GM21825 (cell line): ENCODE results near the gene TBL1Y.
"Not testable (repeated sequence)": the region's sequence is repeated elsewhere in the genome, so short reads cannot be mapped to it uniquely, and the experiment has no call there.

Experiments used
- ATAC-seq: cut with Tn5 transposase; IDR thresholded peaks from one replicate; pipeline ENCODE4 v1.9.1; 2021; ENCODE audit warnings: mild to moderate bottlenecking, moderate library complexity; ENCODE audit not compliant: unreplicated experiment

Gene TBL1Y

DNA sequence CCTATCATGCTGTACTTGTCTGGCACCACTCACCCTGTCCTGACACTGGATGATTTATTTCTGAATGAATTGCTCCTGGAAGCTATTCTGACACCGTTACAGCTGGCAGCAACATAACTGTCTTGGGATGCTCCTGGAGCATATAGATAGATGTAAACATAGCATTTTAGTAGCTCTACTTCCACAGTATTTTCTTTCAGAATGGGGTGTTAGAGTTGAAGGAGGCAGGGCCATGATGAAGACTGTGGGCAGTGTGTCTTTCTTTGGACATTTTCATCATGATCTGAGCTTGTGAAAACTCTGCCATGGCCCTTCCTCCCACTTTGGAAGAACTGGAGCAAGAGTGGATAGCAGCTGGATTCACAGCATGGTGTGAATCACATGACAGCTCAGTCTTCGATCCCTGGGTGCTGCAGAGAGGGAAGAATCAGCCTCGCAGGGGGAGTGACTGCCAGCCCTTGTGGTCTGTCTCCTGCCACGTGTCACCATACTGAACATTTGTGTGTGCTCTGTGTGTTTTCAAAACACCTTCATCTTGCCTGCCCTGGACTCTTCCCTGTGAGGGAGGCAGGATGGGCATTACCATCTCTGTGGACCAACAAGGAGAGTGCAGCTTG, 61.9 kb downstream of the TBL1Y start:
- no peak for ATAC-seq

DNA sequence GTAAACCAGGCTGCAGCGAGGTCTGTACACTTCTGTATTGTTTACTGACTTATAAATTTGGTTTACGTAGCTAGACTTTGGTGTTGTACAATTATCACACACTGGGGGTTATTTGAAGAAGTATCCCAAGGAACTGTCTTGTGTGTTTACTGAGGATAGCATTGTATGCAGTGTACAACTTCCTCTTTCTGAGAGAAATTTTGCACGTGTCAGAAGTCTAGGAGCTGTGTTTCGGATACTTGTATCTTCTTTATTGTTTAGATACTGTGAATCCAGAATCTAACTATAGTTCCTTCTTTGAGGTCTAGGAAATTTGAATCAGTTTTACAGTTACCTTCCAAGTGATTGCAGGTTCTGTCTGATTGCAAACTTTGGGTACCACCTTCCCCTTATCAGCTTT, 64.5 kb downstream of the TBL1Y start:
- ATAC-seq = no peak

DNA sequence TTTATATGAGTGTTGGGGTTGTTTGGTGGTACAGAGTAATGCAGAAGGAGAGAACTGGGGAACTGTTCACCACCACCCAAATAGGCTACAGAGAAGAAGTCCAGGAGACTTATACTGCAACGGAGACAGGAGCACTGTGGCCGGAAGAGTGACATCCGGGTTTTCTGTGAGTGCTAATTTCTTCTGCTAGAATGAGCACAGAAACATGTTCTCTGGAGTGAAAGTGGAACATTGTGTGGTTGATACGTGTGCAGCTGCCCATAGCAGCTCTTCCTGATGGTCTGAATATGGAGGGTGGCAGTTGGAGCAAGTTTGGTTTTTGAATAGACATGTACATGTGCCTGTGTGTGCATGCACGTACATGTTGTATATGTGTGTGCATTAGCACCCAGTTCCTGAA, 67.3 kb downstream of the TBL1Y start:
- ATAC-seq = no peak

- ATAC-seq = no peak
These were observed 72.7 kb downstream of the TBL1Y start for GRCh38 chrY:6983221-6983620.

DNA sequence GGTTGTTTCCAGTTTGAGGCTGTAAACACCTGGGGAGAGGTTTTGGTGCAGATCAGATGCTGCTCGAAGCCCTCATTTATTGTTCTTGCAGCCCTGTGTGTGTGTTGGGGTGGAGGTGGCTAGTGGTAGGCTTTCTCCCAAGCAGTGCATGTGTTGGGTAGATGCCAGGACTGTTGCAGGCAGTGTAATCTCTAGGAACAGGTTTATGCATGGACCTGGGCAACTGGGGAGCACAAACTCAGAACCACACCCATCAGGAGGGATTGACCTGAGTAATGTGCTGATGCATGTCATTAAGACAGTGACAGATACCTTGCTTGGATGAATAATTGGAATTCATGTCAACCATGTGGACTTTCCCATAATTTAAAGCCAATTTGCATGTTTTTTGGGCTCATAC, 77.3 kb downstream of the TBL1Y start:
- no peak for ATAC-seq

- no peak for ATAC-seq
These were observed 79.6 kb downstream of the TBL1Y start for GRCh38 chrY:6989886-6990620.

GRCh38 chrY:6992041-6992440, 81.5 kb downstream of the TBL1Y start:
- no peak for ATAC-seq

DNA sequence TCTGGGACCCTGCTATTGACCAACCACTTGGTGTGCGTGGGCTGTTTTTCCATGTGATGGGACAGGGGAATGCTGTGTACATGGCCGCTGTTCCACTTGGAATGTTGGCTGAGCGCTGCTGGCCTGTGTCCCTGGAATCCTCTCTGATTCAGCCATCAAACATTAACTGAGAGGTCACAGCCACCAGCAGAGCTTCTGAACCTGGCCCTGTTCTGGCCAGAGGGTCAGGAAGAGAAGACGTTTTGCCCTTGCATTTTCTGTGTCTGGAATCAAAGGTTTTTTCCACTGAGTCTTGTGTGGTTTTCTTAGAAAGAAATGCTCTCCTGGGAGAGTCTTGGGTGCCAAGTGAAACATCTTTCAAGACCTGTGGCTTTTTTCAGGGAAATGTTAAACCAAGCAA, 85.5 kb downstream of the TBL1Y start:
- no peak for ATAC-seq

DNA sequence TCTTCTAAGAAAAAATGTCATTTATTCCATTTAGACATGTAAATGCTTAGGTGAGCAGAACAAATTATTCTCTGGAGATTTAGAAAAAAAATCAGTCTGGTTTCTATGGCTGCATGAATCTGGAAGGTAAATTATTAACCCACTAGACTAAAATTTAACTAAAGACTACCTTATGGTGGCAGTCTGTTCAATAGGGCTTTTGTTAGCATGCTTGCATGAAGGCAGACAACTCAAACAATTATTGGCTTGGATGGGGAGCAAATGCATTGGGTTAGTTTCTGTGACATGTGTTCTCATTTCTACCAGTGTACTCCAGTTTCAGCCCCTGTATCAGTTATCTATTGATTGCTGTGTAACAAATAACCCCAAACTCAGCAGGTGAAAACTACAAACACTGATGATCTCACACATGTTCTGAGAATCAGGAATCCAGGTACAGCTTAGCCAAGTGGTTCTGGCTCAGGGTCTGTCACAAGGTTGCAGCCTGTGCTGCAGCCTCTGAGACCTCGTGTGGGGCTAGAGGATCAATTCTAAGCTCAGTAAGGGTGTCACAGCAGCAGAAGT, 87.1 kb downstream of the TBL1Y start:
- no peak for ATAC-seq

- no peak for ATAC-seq
These were observed 89.4 kb downstream of the TBL1Y start for GRCh38 chrY:6999905-7000304.

GRCh38 chrY:7002581-7002980, 92.1 kb downstream of the TBL1Y start:
- no peak for ATAC-seq

- ATAC-seq = no peak
These were observed 97.4 kb downstream of the TBL1Y start for GRCh38 chrY:7007911-7008310.

DNA sequence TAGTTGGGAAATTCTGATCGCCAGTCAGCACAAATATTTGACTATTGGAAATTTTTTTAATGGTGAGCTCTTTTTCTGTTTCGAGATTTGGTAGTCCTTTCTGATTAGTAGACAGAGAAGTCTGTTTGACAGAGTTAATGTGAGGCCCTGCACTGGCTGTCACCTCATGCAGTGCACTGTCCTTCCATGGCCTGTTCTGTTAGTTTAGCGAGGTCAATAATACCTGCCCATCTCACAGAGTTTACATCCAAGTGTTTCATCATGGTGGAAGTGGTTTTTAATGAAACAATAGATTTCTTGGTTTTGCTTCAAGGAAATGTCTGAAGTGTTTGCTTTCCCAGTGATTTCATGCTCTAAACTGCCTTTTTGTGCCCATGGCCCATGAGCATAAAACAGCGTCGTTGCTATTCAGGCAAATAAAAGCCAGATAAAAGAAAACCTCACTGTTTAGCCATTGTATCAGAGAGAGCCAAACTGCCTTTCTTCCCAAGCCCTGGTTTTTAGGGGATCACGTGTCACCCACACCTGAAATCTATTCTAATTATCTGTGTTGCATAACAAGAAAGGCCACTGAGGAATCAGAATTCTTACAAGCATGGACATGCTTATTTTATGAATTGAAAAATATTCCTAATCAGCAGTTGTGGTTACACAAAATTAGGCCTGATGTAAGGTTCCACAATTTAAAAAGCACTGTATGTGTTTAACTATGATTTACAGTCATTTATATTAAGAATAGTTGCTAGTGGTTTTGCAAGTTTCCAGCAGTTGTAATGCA, 98.3 kb downstream of the TBL1Y start:
- ATAC-seq = no peak

DNA sequence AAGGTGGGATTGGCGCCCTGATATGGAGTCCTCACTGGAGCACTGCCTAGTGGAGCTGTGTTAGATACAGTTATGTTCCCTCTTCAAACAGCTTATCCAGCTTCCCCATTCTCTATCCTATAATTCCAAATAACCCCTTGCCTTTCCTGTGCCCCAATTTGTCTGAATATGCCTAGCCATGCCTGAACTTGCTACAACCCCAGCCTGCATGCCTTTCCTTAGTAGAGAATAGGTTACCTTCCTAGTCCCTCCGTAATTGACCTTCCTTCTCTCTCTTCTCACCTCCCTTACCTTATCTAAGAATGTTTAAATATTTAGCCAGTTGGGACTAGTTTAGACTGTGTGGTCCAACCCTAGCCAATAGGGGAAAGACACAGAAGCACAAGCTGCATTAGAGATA, 102.6 kb downstream of the TBL1Y start:
- ATAC-seq = no peak

- ATAC-seq = no peak
These were observed 106.0 kb downstream of the TBL1Y start for GRCh38 chrY:7016521-7016920.

GRCh38 chrY:7017244-7018080, 107.0 kb downstream of the TBL1Y start:
- no peak for ATAC-seq

DNA sequence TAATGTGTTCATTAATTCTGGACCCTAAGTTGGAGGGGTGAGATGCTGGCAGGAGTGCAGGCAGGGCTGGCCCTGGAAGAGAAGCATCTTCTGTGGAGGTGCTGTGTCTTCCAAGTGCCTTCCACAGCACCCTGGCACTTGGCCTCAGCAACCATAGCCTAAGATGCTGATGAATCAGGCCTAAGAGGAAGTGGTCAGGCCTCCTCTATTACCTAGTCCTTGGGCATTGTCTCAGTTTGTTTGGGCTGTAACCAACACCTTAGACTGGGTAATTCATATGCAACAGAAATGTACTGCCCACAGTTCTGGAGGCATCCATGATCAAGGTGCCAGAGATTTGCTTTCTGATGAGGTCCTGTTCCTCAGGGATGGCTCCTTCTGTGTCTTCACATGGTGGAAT, 128.5 kb downstream of the TBL1Y start:
- no peak for ATAC-seq

DNA sequence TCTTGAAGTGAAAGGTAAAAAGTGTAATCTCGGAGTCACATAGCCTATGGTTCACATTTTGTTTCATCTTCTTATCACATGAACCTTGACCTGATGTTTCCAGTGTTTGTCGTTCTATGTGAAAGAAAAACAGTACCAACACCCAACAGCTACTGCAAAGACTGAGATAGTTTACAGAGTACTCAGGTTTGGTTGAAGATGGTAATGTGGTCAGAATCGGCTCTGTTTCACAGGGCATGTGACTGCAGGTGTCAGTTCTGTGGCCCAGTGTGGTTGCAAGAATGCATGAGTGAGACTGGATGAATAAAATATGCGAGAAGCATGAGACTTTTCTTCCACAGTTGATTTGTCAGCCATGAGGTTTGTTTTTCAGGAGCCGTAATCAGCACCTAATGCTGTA, 130.2 kb downstream of the TBL1Y start:
- ATAC-seq = no peak

GRCh38 chrY:7041983-7042382, 131.5 kb downstream of the TBL1Y start:
- ATAC-seq = no peak

DNA sequence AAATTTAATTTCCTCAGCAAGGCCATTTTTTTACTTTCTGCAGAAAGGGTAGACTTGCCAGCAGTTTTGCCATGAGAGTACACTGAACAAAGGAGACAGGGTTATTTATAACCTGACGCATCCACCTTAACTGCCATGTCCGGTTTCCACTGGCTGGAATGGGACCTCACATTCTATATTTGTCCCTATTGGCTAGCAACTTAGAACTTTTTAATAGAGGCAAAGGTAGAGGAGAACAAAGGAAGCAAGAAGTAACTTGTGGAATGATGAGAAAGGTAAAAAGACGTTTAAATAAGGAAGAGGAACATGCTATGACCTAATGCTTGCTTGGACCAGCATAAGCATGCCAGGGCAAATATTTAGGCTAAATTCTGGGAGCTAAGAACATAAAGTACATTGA, 142.0 kb downstream of the TBL1Y start:
- ATAC-seq = not testable (repeated sequence)

GRCh38 chrY:7056886-7057285, 146.4 kb downstream of the TBL1Y start:
- ATAC-seq = no peak
